Measurements from ENCODE around the gene PARVA. TPM values are rescaled to one million over a fixed set of nuclear protein-coding genes. Genes with fewer than 3 reads are reported as not detected.

PARVA gene
- total RNA-seq, 2 donors from 2014 or later, result 38.4 to 55.1 TPM

DNA sequence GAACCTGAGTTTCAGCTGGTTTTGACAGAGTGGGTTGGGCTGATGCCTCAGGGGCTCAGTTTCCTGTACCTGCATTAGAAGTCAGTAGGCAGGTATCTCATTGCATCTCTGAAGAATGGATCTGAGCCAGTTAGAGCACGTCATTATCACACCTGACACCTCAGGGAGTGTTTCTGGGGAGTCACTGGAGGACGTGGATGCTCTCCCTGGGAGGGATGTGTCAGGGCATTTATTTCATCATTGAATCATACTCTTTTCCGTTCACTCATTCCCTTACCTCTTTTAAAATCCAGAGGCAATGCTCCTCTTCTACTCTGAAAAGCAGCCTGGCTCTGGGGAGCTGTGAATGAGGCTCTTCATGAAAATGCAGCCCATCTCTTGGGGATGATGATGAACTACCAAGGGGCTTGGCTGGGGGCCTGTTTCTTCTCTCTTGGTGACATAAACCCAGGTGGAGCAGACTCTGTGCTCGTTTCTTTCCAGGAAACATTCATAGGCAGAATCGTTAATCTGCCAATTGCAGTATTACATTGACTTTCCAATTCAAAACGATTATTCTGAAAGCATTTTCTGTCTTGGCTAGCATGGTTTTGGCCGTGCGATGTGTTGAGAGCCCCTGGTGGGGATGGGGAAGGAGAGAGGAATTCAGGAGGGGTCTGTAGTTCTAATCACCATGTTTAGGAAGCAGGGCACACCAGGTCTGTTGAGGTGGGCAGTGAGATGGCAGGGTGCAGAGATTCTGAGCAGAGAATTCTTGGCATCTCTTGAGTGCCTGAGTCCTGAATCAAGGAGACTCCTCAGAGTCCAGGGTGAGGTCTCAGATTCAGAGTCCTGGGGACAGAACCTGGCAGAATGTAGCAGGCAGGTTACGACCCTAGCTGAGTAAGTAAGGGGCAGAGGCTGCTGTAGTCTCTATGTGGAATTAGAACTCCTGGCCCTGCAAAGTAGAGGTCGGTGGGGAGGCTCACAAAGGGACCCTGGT lies 12.6 kb downstream of the PARVA start:
- Histone ChIP-seq H3K27ac (peak overlapping the region; percentile 53 to 66), H3K9me3 (no peaks in the 10 kb centered on the region), H3K4me1 (replicated peaks) (peaks cover 18% of the 10 kb centered on the region), H3K27me3 (replicated peaks; ENCODE audit: insufficient read depth) (no peaks in the 10 kb centered on the region), H3K4me3 (no peak overlapping the region), H3K36me3 (no peaks in the 10 kb centered on the region)
- no peak for TF ChIP-seq POLR2A (IDR thresholded peaks at IDR 0.05)
- no peak for TF ChIP-seq POLR2AphosphoS5 (IDR thresholded peaks at IDR 0.05)
- TF ChIP-seq, protein P1, sequence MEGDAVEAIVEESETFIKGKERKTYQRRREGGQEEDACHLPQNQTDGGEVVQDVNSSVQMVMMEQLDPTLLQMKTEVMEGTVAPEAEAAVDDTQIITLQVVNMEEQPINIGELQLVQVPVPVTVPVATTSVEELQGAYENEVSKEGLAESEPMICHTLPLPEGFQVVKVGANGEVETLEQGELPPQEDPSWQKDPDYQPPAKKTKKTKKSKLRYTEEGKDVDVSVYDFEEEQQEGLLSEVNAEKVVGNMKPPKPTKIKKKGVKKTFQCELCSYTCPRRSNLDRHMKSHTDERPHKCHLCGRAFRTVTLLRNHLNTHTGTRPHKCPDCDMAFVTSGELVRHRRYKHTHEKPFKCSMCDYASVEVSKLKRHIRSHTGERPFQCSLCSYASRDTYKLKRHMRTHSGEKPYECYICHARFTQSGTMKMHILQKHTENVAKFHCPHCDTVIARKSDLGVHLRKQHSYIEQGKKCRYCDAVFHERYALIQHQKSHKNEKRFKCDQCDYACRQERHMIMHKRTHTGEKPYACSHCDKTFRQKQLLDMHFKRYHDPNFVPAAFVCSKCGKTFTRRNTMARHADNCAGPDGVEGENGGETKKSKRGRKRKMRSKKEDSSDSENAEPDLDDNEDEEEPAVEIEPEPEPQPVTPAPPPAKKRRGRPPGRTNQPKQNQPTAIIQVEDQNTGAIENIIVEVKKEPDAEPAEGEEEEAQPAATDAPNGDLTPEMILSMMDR (IDR thresholded peaks at IDR 0.05), result no peak
- 43% methylated on average over 10 of the region's 10 CpGs for WGBS
- intact Hi-C loops (cut with DNase I), result no loop called here
- DNase-seq (ENCODE audit: low spot score), result no peak

DNA sequence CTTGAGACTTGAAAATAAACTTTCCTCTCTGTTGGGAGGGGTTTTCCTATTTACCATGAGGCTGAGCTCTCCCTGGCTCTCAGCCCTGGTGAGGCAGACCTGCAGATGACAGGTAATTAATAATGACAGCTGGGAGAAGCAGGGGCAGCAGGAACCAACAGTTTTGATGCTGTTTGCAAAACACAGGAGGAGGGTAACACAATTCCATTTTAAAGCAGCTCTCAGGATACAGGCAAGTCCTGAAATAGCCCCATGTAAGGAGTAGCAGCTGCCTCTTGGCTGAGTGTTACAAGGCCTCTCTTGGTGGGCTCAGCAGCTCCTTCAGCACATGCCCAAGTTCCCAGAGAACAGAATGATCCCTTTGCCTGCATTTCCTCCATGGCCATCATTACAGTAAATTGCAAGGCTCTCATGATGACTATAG lies 13.3 kb downstream of the PARVA start:
- intact Hi-C loops (cut with DNase I), result no loop called here
- peak overlapping the region; percentile 53 to 66 for H3K27ac ChIP-seq
- H3K36me3 ChIP-seq, result no peaks in the 10 kb centered on the region
- H3K4me3 ChIP-seq, result no peak overlapping the region
- H3K9me3 ChIP-seq, result no peaks in the 10 kb centered on the region
- DNase-seq (ENCODE audit: low spot score), result no peak
- TF ChIP-seq, protein P1 (IDR thresholded peaks at IDR 0.05), result no peak
- TF ChIP-seq POLR2AphosphoS5 (IDR thresholded peaks at IDR 0.05), result peak; percentile 39
- no peak for TF ChIP-seq POLR2A (IDR thresholded peaks at IDR 0.05)
- H3K4me1 ChIP-seq (replicated peaks), result peaks cover 18% of the 10 kb centered on the region
- no peaks in the 10 kb centered on the region for H3K27me3 ChIP-seq (replicated peaks; ENCODE audit: insufficient read depth)

DNA sequence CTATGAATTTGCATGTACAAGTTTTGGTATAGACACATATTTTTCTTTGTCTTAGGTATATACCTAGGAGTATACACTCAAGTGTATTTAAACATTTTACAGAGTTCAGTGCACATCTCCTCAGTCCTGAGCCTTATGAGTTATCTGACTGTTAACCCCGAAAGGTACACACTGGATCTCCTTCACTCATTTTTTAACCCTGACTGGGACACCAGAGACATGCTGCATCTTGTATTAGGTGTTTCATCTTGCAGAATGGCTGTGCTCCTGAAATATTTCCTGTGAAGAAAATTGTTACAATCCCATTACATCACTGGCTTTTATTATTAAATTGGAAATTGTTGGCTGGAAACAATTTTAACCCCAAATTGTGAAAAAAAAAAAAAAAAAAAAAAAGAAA lies 15.3 kb downstream of the PARVA start:
- H3K9me3 ChIP-seq, result no peaks in the 10 kb centered on the region
- WGBS, result 93% methylated on average over 1 of the region's 1 CpG
- TF ChIP-seq POLR2AphosphoS5 (IDR thresholded peaks at IDR 0.05), result no peak
- TF ChIP-seq, protein P1 (IDR thresholded peaks at IDR 0.05), result no peak
- TF ChIP-seq POLR2A (IDR thresholded peaks at IDR 0.05), result no peak
- H3K4me1 ChIP-seq (replicated peaks), result peaks cover 13% of the 10 kb centered on the region
- H3K4me3 ChIP-seq, result no peak overlapping the region
- intact Hi-C loops (cut with DNase I), result no loop called here
- H3K36me3 ChIP-seq, result no peaks in the 10 kb centered on the region
- no peaks in the 10 kb centered on the region for H3K27me3 ChIP-seq (replicated peaks; ENCODE audit: insufficient read depth)
- H3K27ac ChIP-seq, result no peak overlapping the region
- DNase-seq (ENCODE audit: low spot score), result no peak

DNA sequence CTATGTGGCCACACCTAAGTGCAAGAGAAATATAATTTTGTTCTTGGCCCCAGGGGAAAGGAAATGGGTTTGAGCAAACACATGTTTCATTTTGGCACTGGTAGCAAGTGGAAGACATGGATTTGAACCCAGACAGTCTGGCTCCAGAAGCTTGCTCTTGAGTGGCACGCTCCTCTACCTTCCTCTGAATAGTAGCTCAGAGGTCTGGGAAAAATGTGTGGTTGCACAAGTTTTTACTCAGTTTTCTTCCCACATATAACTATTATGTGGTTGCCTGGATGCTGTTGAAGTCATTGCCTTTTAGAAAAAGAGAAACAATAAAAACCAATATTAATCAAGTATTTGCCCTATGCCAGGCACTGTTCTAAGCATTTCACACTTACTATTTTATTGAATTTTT lies 16.3 kb downstream of the PARVA start:
- TF ChIP-seq, protein P1 (IDR thresholded peaks at IDR 0.05), result no peak
- TF ChIP-seq POLR2A (IDR thresholded peaks at IDR 0.05) (no peak), POLR2AphosphoS5 (IDR thresholded peaks at IDR 0.05) (no peak)
- Histone ChIP-seq H3K27me3 (replicated peaks; ENCODE audit: insufficient read depth) (no peaks in the 10 kb centered on the region), H3K9me3 (no peaks in the 10 kb centered on the region), H3K36me3 (no peaks in the 10 kb centered on the region), H3K27ac (no peak overlapping the region), H3K4me1 (replicated peaks) (peaks cover 4% of the 10 kb centered on the region), H3K4me3 (no peak overlapping the region)
- DNase-seq (ENCODE audit: low spot score), result no peak
- WGBS, result 96% methylated on average over 1 of the region's 1 CpG
- intact Hi-C loops (cut with DNase I), result no loop called here

DNA sequence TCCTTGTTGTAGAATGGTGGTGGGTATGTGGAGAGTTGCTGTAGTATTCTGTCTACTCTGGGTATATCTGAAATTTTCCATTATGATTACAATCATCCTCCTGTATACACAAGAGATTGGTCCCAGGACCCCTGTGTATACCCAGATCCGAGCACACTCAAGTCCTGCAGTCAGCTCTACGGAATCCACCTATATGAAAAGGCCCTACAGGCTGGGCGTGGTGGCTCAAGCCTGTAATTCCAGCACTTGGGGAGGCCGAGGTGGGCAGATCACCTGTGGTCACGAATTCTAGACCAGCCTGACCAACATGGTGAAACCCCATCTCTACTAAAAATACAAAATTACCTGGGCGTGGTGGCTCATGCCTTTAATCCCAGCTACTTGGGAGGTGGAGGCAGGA lies 17.2 kb downstream of the PARVA start:
- Histone ChIP-seq H3K9me3 (no peaks in the 10 kb centered on the region), H3K4me1 (replicated peaks) (peaks cover 4% of the 10 kb centered on the region), H3K27ac (no peak overlapping the region), H3K36me3 (no peaks in the 10 kb centered on the region), H3K27me3 (replicated peaks; ENCODE audit: insufficient read depth) (no peaks in the 10 kb centered on the region), H3K4me3 (no peak overlapping the region)
- DNase-seq (ENCODE audit: low spot score), result no peak
- WGBS, result 94% methylated on average over 6 of the region's 6 CpGs
- intact Hi-C loops (cut with DNase I), result no loop called here
- TF ChIP-seq, protein P1 (IDR thresholded peaks at IDR 0.05), result no peak
- TF ChIP-seq POLR2AphosphoS5 (IDR thresholded peaks at IDR 0.05) (no peak), POLR2A (IDR thresholded peaks at IDR 0.05) (no peak)
